HG03135 (cell line): ENCODE results near the gene SNED1.

Experiments
- ATAC-seq: cut with Tn5 transposase; IDR thresholded peaks from one replicate; pipeline ENCODE4 v1.9.1; 2021; ENCODE audit warnings: mild to moderate bottlenecking, moderate library complexity; ENCODE audit not compliant: unreplicated experiment

Gene SNED1

GRCh38 chr2:241142063-241142462 is 143.6 kb downstream of the SNED1 start:
- no peak for ATAC-seq

- no peak for ATAC-seq
Observed at GRCh38 chr2:241142593-241142992, 144.2 kb downstream of the SNED1 start.
